GM19463 (cell line): ENCODE measurements around the gene SECISBP2.
A peak's percentile ranks its signal among the peaks of the same experiment; 100 is the strongest.
"Not testable (repeated sequence)": the region's sequence is repeated elsewhere in the genome, so short reads cannot be mapped to it uniquely, and the experiment has no call there.

Experiments
- ATAC-seq: cut with Tn5 transposase; IDR thresholded peaks from one replicate; pipeline ENCODE4 v1.9.1; 2021; ENCODE audit warnings: mild to moderate bottlenecking, moderate library complexity; ENCODE audit not compliant: unreplicated experiment

The SECISBP2 gene

GRCh38 chr9:89363921-89364665 is 45.8 kb downstream of the SECISBP2 start:
- no peak for ATAC-seq

- ATAC-seq = no peak
These were observed 46.6 kb downstream of the SECISBP2 start for GRCh38 chr9:89364666-89365531.

- no peak for ATAC-seq
These were observed 47.2 kb downstream of the SECISBP2 start for GRCh38 chr9:89365532-89365912.

GRCh38 chr9:89366711-89367110 is 48.4 kb downstream of the SECISBP2 start:
- ATAC-seq = no peak

GRCh38 chr9:89367281-89367680 is 49.0 kb downstream of the SECISBP2 start:
- ATAC-seq = no peak

GRCh38 chr9:89367726-89368437 is 49.6 kb downstream of the SECISBP2 start:
- no peak for ATAC-seq

GRCh38 chr9:89368550-89368949 is 50.2 kb downstream of the SECISBP2 start:
- ATAC-seq = no peak

GRCh38 chr9:89368978-89369377 is 50.7 kb downstream of the SECISBP2 start:
- no peak for ATAC-seq

- no peak for ATAC-seq
These were observed 52.3 kb downstream of the SECISBP2 start for GRCh38 chr9:89370593-89370992.

GRCh38 chr9:89371791-89372190 is 53.5 kb downstream of the SECISBP2 start:
- not testable (repeated sequence) for ATAC-seq

- ATAC-seq = no peak
These were observed 54.0 kb downstream of the SECISBP2 start for GRCh38 chr9:89372230-89372816.

GRCh38 chr9:89372979-89373378 is 54.7 kb downstream of the SECISBP2 start:
- no peak for ATAC-seq

GRCh38 chr9:89374176-89374575 is 55.9 kb downstream of the SECISBP2 start:
- no peak for ATAC-seq

- ATAC-seq = peak; percentile 72
These were observed 57.0 kb downstream of the SECISBP2 start for GRCh38 chr9:89375191-89375760.

- no peak for ATAC-seq
These were observed 58.0 kb downstream of the SECISBP2 start for GRCh38 chr9:89376286-89376685.

GRCh38 chr9:89376741-89377351 is 58.5 kb downstream of the SECISBP2 start:
- no peak for ATAC-seq

- ATAC-seq = no peak
These were observed 59.1 kb downstream of the SECISBP2 start for GRCh38 chr9:89377411-89377810.

GRCh38 chr9:89378541-89378940 is 60.2 kb downstream of the SECISBP2 start:
- ATAC-seq = no peak

- no peak for ATAC-seq
These were observed 60.7 kb downstream of the SECISBP2 start for GRCh38 chr9:89379031-89379430.

- ATAC-seq = no peak
These were observed 61.3 kb downstream of the SECISBP2 start for GRCh38 chr9:89379508-89380115.
